ENCODE results near the gene TMEM232. TPM values are rescaled to one million over a fixed set of nuclear protein-coding genes. Genes with fewer than 3 reads are reported as not detected.

Gene TMEM232
- total and polyA plus RNA-seq, 8 donors: 2.4 to 8.4 (median 5.2) TPM

DNA sequence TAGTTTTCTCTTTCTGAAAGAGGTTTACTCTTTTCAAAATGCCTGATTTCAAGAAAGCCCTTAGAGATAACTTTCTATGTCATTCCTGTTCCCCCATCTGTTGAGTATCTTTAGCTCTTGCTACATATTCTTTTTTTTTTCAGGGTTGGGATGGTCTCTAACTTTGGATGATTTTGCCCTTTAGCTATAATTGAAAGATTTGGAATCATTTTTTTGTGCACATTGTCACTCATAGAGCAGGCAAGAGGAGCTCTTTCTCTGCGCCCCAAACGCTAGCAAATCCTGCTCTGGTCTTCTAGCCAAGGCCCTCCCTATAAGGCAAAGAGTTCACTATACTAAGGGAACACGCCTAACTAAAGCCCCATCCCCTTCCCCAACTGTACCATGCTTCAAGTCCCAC is 316.9 kb downstream of the TMEM232 start:
- no peak for ATAC-seq
- no peaks in the 10 kb centered on the region for H3K4me1 ChIP-seq
- H3K27ac ChIP-seq: no peak overlapping the region
- H3K9me3 ChIP-seq: no peaks in the 10 kb centered on the region
- H3K27me3 ChIP-seq: no peaks in the 10 kb centered on the region
- DNase-seq: no peak
- no peak for TF ChIP-seq CTCF (IDR thresholded peaks at IDR 0.05)
- intact Hi-C loops (cut with DNase I): no loop called here
- no peaks in the 10 kb centered on the region for H3K36me3 ChIP-seq
- no peak overlapping the region for H3K4me3 ChIP-seq

GRCh38 chr5:110402562-110402961 is 323.9 kb downstream of the TMEM232 start:
- DNase-seq: no peak

DNA sequence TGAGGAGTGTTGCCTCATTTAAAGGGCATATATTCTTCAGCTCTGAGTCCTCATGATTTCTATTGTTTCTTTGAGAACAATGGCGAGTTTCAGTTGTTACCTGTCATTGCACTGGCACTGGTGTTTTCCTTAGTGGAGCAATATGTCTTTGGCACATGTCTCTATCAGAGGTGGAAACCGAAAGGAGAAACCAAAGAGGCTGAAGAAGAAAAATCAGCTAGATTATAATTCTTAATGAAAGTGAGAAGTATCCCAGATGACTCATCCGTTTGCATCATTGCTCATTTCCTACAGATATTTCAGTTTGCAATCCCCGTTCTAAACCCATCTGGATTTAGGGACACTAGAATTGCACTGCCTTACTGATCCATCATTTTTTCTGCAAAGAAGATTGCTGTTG is 324.6 kb downstream of the TMEM232 start:
- ATAC-seq: no peak
- no peak for TF ChIP-seq CTCF (IDR thresholded peaks at IDR 0.05)
- Histone ChIP-seq H3K27ac (no peak overlapping the region), H3K27me3 (no peaks in the 10 kb centered on the region), H3K36me3 (no peaks in the 10 kb centered on the region), H3K9me3 (no peaks in the 10 kb centered on the region), H3K4me1 (no peaks in the 10 kb centered on the region), H3K4me3 (no peak overlapping the region)
- intact Hi-C loops (cut with DNase I): no loop called here
- no peak for DNase-seq

More at GRCh38 chr5:110402562-110402961, 323.9 kb downstream of the TMEM232 start:
- no peak overlapping the region for H3K27ac ChIP-seq
- H3K9me3 ChIP-seq: no peaks in the 10 kb centered on the region
- H3K4me3 ChIP-seq: no peak overlapping the region
- intact Hi-C loops (cut with DNase I): no loop called here
- no peaks in the 10 kb centered on the region for H3K36me3 ChIP-seq
- TF ChIP-seq CTCF (IDR thresholded peaks at IDR 0.05): no peak
- ATAC-seq: no peak
- no peaks in the 10 kb centered on the region for H3K27me3 ChIP-seq
- no peaks in the 10 kb centered on the region for H3K4me1 ChIP-seq

DNA sequence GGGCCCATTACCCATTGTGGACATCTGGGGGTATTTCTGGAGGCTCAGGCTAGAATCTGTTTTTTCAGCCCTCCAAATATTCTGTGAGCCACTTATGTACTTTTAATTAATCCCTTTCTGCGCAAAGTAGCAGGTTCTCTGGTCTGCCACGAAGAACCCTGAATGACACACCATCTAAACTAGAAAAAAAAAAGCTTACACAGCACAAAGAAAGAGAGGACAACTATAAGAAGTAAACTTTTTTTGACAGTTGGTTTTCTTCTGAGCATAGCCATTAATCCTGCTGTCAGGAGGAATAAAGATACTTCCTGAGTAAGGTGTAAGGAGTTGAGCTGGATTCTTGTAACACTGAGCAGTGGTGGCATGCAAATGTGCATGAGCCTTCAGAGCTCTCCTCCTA is 327.5 kb downstream of the TMEM232 start:
- H3K4me1 ChIP-seq: no peaks in the 10 kb centered on the region
- H3K27me3 ChIP-seq: no peaks in the 10 kb centered on the region
- no peaks in the 10 kb centered on the region for H3K9me3 ChIP-seq
- ATAC-seq: no peak
- no peak overlapping the region for H3K27ac ChIP-seq
- intact Hi-C loops (cut with DNase I): no loop called here
- no peak for DNase-seq
- no peaks in the 10 kb centered on the region for H3K36me3 ChIP-seq
- no peak for TF ChIP-seq CTCF (IDR thresholded peaks at IDR 0.05)
- H3K4me3 ChIP-seq: no peak overlapping the region

DNA sequence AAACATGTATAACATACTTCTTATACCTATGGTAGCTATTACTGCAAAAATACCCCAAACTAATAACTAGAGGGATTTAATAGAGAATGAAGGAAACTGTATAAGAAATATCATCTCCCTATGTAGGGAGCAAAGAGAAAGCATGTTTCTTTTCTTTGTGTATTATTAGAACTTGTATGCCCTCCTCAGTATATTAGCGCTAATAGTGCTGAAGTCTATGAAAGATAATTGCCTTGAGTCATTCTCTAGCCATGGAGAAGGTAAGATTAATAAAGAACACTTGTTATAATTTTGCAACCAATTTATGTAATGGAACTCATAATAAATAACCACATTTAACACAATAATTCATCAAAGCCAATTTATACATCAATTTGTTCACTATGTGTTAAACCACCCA is 329.2 kb downstream of the TMEM232 start:
- Histone ChIP-seq H3K4me1 (no peaks in the 10 kb centered on the region), H3K4me3 (no peak overlapping the region), H3K27me3 (no peaks in the 10 kb centered on the region), H3K9me3 (no peaks in the 10 kb centered on the region), H3K36me3 (no peaks in the 10 kb centered on the region), H3K27ac (no peak overlapping the region)
- no peak for TF ChIP-seq CTCF (IDR thresholded peaks at IDR 0.05)
- ATAC-seq (no peak), DNase-seq (no peak)
- intact Hi-C loops (cut with DNase I): no loop called here

Data from left lung (tissue), 10 donors.